Measurements from ENCODE around the gene CIC.

Gene CIC

DNA sequence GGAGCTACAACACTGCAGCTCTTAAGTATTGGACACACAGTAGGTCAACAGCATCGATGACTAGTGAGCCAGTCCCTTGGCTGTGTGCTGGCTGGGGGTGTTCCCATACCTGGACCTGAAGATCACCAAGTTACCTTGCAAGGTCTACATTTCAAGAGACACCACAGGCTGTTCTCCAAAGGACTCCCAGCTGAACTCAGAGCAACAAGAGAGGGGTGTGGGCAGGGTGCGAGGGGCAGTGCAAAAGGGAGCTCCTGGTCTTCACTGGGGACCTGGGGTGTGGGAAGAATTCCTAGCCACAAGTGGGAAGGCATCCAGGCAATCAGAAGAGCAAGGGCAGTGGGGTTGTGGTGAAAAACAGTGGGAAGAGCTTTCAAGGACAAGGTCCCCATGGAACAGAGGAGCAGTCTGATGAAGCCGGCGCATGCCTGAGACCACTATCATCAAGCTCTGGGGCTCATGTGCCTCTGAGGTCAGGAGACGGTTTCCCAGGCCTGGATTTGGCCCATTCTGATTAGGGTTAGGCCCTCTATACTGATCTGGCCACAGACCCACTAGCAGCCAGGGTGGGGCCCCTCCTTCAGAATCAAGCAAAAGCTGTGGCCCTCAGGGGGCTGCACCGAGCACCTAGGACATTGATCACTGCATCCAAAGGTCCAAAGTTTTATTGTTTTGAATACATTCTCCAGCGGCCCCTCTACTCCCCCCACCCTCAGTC lies 22.0 kb upstream of the CIC start:
- Mint-ChIP-seq H3K27ac (ENCODE audit: low read depth) (no peak overlapping the region), H3K4me1 (peaks cover 26% of the 10 kb centered on the region), H3K36me3 (ENCODE audit: insufficient read depth) (peaks cover 37% of the 10 kb centered on the region), H3K9me3 (no peaks in the 10 kb centered on the region), H3K27me3 (no peaks in the 10 kb centered on the region), H3K4me3 (no peak overlapping the region)
- DNase-seq (ENCODE audit: low spot score in 2 of 2) (no peak), ATAC-seq (replicated peaks; ENCODE audit: extremely low read depth, poor library complexity, severe bottlenecking) (no peak)

DNA sequence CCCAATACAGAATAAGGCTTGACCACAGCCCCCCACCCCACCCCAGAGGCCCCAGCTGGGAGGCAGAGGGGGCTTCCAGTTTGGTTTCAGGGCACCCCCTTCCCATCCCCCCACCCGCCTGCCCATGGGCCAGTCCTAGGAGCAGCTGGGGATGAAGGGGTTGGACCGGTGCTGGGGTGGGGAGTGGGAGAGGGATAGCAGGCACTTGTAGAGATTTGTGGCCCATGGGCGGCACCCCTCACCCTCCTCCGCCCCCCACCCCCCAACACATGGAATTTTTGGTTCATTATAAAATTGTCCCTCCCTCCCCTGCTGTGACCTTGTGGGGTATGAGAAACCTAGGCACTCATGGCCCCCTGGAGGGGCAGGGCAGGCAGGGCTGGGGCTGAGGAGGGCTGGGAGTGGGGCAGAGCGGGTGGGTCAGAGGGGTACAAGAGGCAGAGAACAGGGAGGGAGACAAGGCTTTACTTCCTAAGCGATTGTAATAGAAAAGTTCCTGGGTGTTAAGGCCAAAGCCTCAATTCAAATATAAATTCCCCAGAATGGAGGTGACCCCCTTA lies 21.3 kb upstream of the CIC start:
- peaks cover 37% of the 10 kb centered on the region for H3K36me3 Mint-ChIP-seq (ENCODE audit: insufficient read depth)
- no peak overlapping the region for H3K27ac Mint-ChIP-seq (ENCODE audit: low read depth)
- H3K4me1 Mint-ChIP-seq = peaks cover 31% of the 10 kb centered on the region
- H3K4me3 Mint-ChIP-seq = no peak overlapping the region
- no peak for DNase-seq (ENCODE audit: low spot score in 2 of 2)
- no peak for ATAC-seq (replicated peaks; ENCODE audit: extremely low read depth, poor library complexity, severe bottlenecking)
- H3K9me3 Mint-ChIP-seq = no peaks in the 10 kb centered on the region
- H3K27me3 Mint-ChIP-seq = no peaks in the 10 kb centered on the region

DNA sequence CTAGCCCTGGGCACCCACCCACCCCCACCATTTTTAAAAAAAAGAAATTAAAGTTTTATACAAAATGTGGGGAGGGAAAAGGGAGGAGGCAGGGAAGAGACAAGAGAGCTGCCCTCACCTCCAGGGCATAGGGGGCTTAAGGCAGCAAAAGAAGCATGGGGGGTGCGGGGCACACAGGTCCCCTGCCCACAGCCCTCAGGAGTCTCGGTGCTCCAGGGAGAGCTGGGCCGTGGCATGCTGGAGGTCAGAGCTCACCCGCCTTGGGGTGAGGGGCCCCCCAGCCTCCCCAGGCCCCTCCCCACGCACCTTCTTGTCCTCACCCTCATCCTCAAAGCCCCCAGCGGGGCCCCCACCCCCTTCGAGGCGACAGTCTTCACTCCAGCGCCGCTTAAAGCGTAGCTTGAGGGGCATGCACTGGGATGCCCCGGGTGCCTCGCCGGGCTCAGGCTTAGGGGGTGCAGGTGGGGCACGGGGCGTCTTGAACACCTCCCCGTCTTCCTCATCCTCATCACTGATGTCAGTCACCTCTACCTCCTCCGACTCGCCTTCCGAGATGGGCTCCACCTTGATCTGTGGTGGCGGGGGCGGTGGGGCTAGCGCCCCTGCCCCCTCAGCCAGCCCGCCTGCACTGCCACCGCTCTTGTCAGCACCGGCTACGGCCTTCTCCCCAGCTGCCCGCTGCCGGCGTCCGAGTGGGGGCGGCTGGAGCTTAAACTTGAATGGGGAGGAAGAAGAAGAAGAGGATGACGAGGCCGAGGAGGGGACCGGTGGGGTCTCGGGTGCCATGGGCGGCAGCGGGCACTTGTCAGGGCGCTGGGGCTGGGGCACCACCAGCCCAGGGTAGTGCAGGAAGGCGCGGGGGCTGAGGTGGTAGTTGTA lies 20.5 kb upstream of the CIC start:
- no peaks in the 10 kb centered on the region for H3K9me3 Mint-ChIP-seq
- H3K4me3 Mint-ChIP-seq = no peak overlapping the region
- peak overlapping the region; percentile 16 for H3K27ac Mint-ChIP-seq (ENCODE audit: low read depth)
- H3K27me3 Mint-ChIP-seq = no peaks in the 10 kb centered on the region
- peaks cover 36% of the 10 kb centered on the region for H3K36me3 Mint-ChIP-seq (ENCODE audit: insufficient read depth)
- no peak for DNase-seq (ENCODE audit: low spot score in 2 of 2)
- H3K4me1 Mint-ChIP-seq = peaks cover 31% of the 10 kb centered on the region
- no peak for ATAC-seq (replicated peaks; ENCODE audit: extremely low read depth, poor library complexity, severe bottlenecking)

DNA sequence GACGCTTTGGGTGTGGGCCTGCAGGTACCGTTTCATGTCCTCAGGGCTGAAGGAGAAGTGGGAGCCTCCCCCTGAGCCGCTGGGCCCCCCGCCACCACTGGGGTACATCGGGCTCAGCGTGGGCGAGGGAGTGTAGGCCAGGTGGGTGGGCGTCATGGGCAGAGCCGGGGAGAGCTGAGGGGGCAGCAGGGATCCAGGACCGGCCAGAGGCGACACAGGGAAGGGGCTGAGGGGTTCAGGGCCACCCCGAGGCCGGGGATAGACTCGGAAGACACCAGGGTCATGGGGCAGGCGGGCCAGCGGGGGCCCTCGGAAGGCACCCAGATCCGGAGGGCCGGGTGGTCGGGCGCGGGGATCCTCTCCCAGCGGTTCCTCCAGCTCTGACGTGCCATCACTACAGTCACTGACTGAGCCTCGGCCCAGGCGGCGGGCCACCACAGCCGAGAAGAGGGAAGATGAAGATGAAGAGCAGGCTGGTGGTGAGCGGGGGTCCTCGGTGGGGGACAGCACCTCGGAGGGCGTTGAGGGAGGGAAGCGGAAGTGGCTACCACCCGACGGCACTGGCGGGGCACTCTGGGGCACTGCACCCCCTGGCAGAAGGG lies 19.8 kb upstream of the CIC start:
- Mint-ChIP-seq H3K27ac (ENCODE audit: low read depth) (peak overlapping the region; percentile 16), H3K27me3 (no peaks in the 10 kb centered on the region), H3K4me1 (peaks cover 28% of the 10 kb centered on the region), H3K9me3 (no peaks in the 10 kb centered on the region), H3K4me3 (no peak overlapping the region), H3K36me3 (ENCODE audit: insufficient read depth) (peaks cover 35% of the 10 kb centered on the region)
- DNase-seq (ENCODE audit: low spot score in 2 of 2) (no peak), ATAC-seq (replicated peaks; ENCODE audit: extremely low read depth, poor library complexity, severe bottlenecking) (no peak)

DNA sequence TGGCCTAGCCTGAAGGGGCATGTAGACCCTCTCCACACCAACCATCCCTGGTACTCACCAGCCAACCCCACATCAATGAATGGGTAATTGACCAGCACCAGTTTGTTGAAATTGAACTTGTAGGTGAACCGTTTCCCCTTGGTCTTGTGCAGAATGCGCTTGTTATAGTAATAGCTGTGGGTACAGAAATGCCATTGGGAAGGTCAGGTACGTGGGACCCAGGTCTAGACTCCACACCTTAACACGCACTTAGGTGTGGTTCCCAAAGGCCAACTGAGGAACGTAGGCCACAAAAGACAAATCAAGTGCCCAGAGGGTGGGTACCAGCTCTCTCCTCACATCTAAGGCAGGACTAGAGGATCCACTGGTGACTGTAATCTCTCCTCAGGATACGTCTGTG lies 19.3 kb upstream of the CIC start:
- no peak for ATAC-seq (replicated peaks; ENCODE audit: extremely low read depth, poor library complexity, severe bottlenecking)
- no peak overlapping the region for H3K27ac Mint-ChIP-seq (ENCODE audit: low read depth)
- H3K4me3 Mint-ChIP-seq = peak overlapping the region; percentile 41
- H3K4me1 Mint-ChIP-seq = peaks cover 23% of the 10 kb centered on the region
- DNase-seq (ENCODE audit: low spot score in 2 of 2) = no peak
- no peaks in the 10 kb centered on the region for H3K27me3 Mint-ChIP-seq
- peaks cover 33% of the 10 kb centered on the region for H3K36me3 Mint-ChIP-seq (ENCODE audit: insufficient read depth)
- H3K9me3 Mint-ChIP-seq = no peaks in the 10 kb centered on the region

DNA sequence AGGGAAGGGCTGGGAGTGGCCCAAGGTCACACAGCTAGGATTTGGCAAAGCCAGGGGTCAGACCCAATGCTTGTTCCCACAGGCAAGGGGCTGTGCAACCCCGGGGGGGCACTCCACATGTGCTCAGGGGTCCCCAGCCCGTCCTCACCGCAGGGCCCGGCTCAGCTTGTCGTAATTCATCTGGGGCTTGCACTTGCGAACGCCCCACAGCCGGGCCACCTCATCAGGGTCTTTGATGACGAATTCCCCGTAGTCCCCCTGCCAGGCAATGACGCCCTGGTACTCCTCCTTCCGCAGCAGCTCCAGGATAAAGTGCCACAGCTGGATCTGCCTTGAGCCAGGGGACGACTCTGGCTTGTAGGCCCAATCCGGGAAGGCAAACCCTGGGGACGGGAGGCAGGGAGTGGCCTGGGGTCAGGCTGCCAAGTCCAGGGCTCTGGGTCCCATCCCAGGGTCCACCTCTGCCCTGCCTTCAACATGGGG lies 18.8 kb upstream of the CIC start:
- Mint-ChIP-seq H3K4me1 (peaks cover 19% of the 10 kb centered on the region), H3K4me3 (peak overlapping the region; percentile 41), H3K27ac (ENCODE audit: low read depth) (no peak overlapping the region), H3K9me3 (no peaks in the 10 kb centered on the region), H3K36me3 (ENCODE audit: insufficient read depth) (peaks cover 36% of the 10 kb centered on the region), H3K27me3 (no peaks in the 10 kb centered on the region)
- DNase-seq (ENCODE audit: low spot score in 2 of 2) = no peak
- ATAC-seq (replicated peaks; ENCODE audit: extremely low read depth, poor library complexity, severe bottlenecking) = no peak

DNA sequence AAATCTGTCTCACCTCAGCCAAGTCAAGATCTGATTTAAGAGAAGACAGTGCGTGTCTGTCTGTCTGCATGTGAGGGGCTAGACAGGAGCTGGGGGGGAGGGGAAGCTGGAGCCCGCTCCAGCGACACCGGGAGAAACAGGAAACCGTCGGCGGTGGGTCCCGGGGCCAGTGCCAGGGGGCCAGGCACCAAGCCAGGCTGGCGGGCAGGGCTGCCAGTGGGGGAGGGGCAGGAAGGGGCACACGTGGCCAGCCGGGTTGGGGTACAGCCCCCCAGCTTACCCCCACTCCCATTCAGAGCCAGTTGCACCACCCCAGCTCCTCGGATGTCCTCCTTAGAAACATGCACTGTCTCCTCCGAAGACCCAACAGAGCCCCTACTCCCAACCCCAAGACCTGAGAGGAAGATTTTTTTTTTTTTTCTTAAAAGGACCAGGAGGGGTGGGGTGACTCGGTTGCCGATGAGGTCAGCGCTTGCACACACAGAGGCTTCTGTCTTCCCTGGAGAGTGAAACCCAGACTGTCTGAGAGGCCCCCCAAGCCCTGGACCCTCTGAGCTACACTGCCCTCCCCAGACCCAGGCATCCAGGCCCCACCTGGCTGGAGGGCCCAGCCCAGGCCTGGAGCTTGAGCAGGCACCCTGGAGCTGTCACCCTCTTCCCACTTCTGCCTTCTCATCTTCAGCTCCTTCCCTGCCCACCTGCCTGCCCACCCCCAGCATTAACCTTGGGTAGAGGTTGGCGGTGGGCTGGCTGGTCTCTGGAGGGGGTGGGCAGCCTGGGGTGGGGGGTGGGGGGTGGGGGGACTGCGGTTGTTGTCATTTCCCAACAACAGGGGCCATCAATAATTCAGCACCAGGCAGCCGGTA lies 18.2 kb upstream of the CIC start:
- ATAC-seq (replicated peaks; ENCODE audit: extremely low read depth, poor library complexity, severe bottlenecking) = no peak
- Mint-ChIP-seq H3K4me3 (peak overlapping the region; percentile 25), H3K4me1 (peaks cover 22% of the 10 kb centered on the region), H3K27ac (ENCODE audit: low read depth) (no peak overlapping the region), H3K9me3 (no peaks in the 10 kb centered on the region), H3K27me3 (no peaks in the 10 kb centered on the region), H3K36me3 (ENCODE audit: insufficient read depth) (peaks cover 36% of the 10 kb centered on the region)
- no peak for DNase-seq (ENCODE audit: low spot score in 2 of 2)

DNA sequence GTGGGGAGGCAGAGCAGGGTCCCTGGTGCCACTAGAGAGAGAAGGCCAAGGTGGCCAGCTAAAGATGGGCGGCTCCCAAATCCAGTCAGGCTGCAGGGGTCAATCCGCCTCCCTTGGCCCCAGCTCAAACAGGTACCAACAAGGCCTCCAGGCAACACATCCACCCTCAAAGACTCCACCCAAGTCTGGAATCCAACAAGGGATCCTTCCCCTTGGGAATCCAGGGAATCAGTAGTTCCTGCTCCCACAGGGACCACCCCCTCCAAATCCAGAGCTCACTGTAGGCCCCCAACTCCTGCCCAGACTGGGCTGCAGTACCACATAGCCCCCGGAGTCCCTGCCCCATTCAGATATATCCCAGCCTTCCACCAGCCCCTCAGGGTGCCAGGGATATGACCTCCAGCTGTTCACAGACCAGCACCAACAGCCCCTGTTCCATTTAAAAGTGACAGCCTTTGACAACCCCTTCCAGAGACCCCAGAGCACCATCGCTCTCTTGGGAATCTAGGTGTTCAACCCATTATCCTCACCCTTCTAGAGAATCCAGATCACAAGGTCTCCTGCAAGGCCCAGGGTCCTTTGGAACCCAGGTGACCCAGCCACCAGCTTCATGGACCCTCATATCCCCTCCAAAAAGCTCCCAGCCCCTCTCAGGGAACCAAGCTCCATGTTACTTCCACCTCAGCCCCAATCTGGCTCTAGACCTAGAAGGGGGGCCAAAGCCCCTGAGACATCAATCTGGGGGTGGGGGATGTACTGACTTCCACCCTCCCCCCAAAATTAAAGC lies 17.3 kb upstream of the CIC start:
- no peaks in the 10 kb centered on the region for H3K27me3 Mint-ChIP-seq
- ATAC-seq (replicated peaks; ENCODE audit: extremely low read depth, poor library complexity, severe bottlenecking) (no peak), DNase-seq (ENCODE audit: low spot score in 2 of 2) (no peak)
- H3K4me1 Mint-ChIP-seq = peaks cover 25% of the 10 kb centered on the region
- peaks cover 33% of the 10 kb centered on the region for H3K36me3 Mint-ChIP-seq (ENCODE audit: insufficient read depth)
- peak overlapping the region; percentile 92 for H3K27ac Mint-ChIP-seq (ENCODE audit: low read depth)
- no peaks in the 10 kb centered on the region for H3K9me3 Mint-ChIP-seq
- H3K4me3 Mint-ChIP-seq = peak overlapping the region; percentile 87

DNA sequence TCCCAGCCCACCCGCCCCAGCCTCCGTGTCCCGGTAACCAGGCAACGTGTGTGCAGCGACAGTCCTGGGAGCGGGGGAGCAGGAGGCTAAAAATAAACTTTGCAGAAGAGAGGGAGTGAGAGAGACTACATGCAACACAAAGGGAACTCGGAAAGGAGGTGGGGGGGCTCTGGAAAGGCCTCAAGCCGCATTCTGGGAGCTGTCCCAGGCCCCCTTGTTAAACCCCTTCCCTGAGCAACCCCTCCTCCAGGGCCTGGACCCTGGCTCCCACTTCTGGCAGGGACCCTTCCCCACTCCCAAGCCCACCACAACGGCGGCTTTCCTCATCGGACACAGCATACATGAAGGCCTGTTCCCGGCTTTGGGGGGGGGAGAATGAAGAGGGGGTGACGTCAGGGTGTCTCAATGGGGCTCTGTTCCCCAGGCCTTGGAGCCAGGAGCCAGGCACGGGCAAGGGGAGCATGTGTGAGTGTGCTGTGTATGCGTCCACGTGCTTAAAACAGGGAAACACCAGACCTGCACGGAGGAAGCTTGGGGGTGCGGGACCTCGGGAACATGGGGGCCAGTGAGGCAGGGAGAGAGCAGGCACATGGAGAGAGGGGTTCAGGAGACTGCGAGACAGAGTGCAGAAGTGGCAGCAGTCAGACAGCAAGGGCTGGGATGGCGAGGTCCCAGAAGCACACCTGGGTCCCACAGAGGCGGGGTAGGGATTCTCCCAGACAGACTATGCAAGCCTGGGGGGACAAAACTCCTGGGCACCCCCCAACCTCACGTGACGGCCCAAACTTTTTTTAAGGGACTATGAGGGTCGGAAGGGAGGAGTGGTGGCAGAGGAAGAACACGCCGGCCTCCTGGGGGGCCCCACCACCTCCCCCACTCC lies 16.4 kb upstream of the CIC start:
- H3K27ac Mint-ChIP-seq (ENCODE audit: low read depth) = peak overlapping the region; percentile 92
- H3K36me3 Mint-ChIP-seq (ENCODE audit: insufficient read depth) = peaks cover 33% of the 10 kb centered on the region
- DNase-seq (ENCODE audit: low spot score in 2 of 2) = no peak
- no peak for ATAC-seq (replicated peaks; ENCODE audit: extremely low read depth, poor library complexity, severe bottlenecking)
- no peaks in the 10 kb centered on the region for H3K27me3 Mint-ChIP-seq
- H3K4me1 Mint-ChIP-seq = peaks cover 25% of the 10 kb centered on the region
- H3K4me3 Mint-ChIP-seq = peak overlapping the region; percentile 87
- no peaks in the 10 kb centered on the region for H3K9me3 Mint-ChIP-seq

DNA sequence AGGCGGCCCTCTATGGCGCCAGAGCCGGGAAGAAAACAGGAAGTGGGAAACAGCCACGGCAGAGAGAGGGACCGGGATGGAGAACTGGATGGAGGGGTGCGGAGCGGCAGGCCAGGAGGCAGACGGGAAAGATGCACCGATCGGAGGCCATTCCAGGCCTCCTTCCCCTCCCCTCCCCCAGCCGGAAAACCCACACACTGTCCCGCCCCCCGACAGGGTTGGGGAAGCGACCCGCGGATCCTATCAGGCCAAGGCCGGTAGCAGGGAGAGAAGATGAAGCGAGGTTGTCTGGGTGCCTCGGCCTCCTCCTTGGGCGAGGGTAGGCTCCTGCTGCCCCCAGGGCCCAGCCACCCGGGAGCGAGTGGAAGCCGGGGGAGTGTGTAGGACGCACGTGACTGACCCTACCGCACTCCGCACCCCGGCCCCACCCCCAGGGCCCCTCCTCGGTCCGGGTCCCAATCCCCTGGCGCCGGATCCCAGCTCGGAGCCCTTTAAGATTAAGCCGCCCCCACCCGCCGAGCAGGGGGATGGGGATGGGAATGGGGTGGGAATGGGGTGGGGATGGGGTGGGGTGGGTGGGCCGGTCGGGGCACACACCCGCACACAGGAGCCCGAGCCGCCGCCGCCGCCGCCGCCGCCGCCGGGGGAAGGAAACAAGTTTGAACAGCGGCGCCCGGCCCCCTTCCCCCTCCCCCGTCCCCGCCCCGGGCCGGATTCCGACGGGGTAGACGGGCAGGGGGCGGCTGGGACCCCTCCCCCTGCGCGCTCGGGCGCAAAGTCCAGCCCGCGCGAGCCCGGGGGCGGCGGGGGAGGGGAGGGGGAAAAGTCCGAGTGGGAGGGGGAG lies 15.6 kb upstream of the CIC start:
- ATAC-seq (replicated peaks; ENCODE audit: extremely low read depth, poor library complexity, severe bottlenecking) = peak; percentile 15
- Mint-ChIP-seq H3K36me3 (ENCODE audit: insufficient read depth) (peaks cover 33% of the 10 kb centered on the region), H3K27me3 (no peaks in the 10 kb centered on the region), H3K4me3 (peak overlapping the region; percentile 87), H3K27ac (ENCODE audit: low read depth) (peak overlapping the region; percentile 92), H3K9me3 (no peaks in the 10 kb centered on the region), H3K4me1 (peaks cover 25% of the 10 kb centered on the region)
- peak in 1 of 2 donors; percentile 32 for DNase-seq (ENCODE audit: low spot score in 2 of 2)
